IPS-NIHi7 (cell line): Measurements from ENCODE around the gene CNN3.

Source experiments
- DNase-seq: peaks from one replicate; pipeline ENCODE4 v3.0.0; 2012; ENCODE audit warnings: mixed read lengths; ENCODE audit errors: extremely low spot score

CNN3 gene

GRCh38 chr1:94926915-94927404, at the start of gene CNN3:
CNN3 (minus strand) TSS chr1:94927110; CDS start chr1:94926894, 216 bp downstream.
- peak; percentile 96 for DNase-seq

- no peak for DNase-seq
Measured at GRCh38 chr1:94974824-94975223, 47.9 kb upstream of the CNN3 start.

GRCh38 chr1:94974241-94974640, 47.3 kb upstream of the CNN3 start:
- DNase-seq, result no peak

- no peak for DNase-seq
Measured at GRCh38 chr1:94973309-94973922, 46.5 kb upstream of the CNN3 start.

GRCh38 chr1:94971491-94971924, 44.6 kb upstream of the CNN3 start:
- DNase-seq, result no peak

- DNase-seq, result peak; percentile 39
Measured at GRCh38 chr1:94970783-94971182, 43.9 kb upstream of the CNN3 start.

- no peak for DNase-seq
Measured at GRCh38 chr1:94969137-94969536, 42.2 kb upstream of the CNN3 start.

- no peak for DNase-seq
Measured at GRCh38 chr1:94966033-94966432, 39.1 kb upstream of the CNN3 start.

- DNase-seq, result no peak
Measured at GRCh38 chr1:94963864-94964263, 37.0 kb upstream of the CNN3 start.

GRCh38 chr1:94962409-94963265, 35.7 kb upstream of the CNN3 start:
- DNase-seq, result no peak

- DNase-seq, result no peak
Measured at GRCh38 chr1:94961988-94962387, 35.1 kb upstream of the CNN3 start.

GRCh38 chr1:94961582-94961981, 34.7 kb upstream of the CNN3 start:
- DNase-seq, result no peak

- DNase-seq, result no peak
Measured at GRCh38 chr1:94958081-94958480, 31.2 kb upstream of the CNN3 start.

- no peak for DNase-seq
Measured at GRCh38 chr1:94955767-94956632, 29.1 kb upstream of the CNN3 start.

GRCh38 chr1:94954263-94955220, 27.6 kb upstream of the CNN3 start:
- DNase-seq, result no peak

GRCh38 chr1:94953746-94954145, 26.8 kb upstream of the CNN3 start:
- no peak for DNase-seq

- DNase-seq, result no peak
Measured at GRCh38 chr1:94953107-94953506, 26.2 kb upstream of the CNN3 start.

- DNase-seq, result no peak
Measured at GRCh38 chr1:94952539-94952938, 25.6 kb upstream of the CNN3 start.

GRCh38 chr1:94951509-94952208, 24.7 kb upstream of the CNN3 start:
- DNase-seq, result no peak

- no peak for DNase-seq
Measured at GRCh38 chr1:94951046-94951445, 24.1 kb upstream of the CNN3 start.
